Measurements from ENCODE around the gene IL10.

Gene IL10

DNA sequence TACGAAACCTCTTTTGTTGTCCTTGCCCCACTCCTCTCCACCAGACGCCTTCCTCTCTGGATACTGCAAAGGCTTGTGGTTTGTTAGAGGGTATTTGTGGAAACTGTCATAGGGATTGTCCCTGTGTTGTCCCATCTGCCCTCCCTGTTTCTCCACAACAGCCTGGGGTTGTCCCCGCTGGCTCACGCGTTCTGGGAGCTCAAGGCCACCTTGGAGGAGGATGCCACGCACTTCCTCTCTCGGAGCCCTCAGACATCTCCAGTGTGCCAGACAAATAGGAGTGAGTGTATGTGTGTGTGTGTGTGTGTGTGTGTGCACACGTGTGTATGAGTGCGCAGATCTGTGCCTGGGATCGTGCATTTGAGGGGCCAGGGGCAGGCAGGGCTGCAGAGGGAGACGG lies 39.3 kb downstream of the IL10 start:
- no peak for DNase-seq

DNA sequence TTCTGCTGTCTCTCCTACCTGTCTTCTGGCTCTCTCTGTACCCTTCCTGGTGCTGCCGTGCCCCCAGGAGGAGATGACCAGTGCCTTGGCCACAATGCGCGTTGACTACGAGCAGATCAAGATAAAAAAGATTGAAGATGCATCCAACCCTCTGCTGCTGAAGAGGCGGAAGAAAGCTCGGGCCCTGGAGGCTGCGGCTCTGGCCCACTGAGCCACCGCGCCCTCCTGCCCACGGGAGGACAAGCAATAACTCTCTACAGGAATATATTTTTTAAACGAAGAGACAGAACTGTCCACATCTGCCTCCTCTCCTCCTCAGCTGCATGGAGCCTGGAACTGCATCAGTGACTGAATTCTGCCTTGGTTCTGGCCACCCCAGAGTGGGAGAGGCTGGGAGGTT lies 39.8 kb downstream of the IL10 start:
- DNase-seq, result no peak

- no peak for DNase-seq
These were observed 42.8 kb downstream of the IL10 start for GRCh38 chr1:206729507-206729906.

- no peak for DNase-seq
These were observed 43.2 kb downstream of the IL10 start for GRCh38 chr1:206729050-206729449.

- no peak for DNase-seq
These were observed 43.7 kb downstream of the IL10 start for GRCh38 chr1:206728697-206728987.

GRCh38 chr1:206727981-206728696 lies 44.2 kb downstream of the IL10 start:
- no peak for DNase-seq

GRCh38 chr1:206725109-206725963 lies 47.0 kb downstream of the IL10 start:
- peak; percentile 47 for DNase-seq

DNA sequence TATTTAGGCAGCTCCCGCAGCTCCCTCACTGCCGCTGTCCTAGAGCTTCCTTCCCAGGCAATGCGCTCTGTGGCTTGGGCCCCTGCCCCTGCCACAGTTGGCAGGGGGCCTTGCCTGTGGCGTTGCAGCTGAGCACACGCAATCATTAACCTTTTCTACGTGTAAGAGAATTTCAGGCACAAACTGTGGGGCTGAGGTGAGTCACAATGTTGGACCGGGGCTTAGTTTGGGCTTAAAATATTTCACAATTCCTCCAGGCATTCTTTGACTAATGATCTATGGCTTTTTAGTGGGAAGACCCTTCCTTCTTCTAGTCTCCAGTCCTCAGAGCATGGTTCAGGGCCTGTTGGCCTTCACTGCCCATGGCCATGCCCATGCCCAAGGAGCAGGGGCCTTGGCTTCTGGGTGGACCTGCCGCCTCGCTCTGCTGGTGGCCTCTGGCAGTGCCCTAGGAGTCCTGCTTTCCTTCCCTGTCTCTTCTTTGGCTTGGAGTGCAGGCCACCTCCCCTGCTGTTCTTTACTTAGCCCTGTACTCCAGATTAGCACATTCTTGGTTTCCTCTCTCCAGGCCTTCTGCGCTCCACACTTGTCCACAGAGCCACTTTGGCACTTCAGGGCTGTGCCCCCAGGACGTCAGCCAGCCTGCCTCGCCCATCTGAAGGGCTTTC lies 48.4 kb downstream of the IL10 start:
- DNase-seq, result no peak

- DNase-seq, result peak; percentile 11
These were observed 48.9 kb downstream of the IL10 start for GRCh38 chr1:206723462-206723804.

DNA sequence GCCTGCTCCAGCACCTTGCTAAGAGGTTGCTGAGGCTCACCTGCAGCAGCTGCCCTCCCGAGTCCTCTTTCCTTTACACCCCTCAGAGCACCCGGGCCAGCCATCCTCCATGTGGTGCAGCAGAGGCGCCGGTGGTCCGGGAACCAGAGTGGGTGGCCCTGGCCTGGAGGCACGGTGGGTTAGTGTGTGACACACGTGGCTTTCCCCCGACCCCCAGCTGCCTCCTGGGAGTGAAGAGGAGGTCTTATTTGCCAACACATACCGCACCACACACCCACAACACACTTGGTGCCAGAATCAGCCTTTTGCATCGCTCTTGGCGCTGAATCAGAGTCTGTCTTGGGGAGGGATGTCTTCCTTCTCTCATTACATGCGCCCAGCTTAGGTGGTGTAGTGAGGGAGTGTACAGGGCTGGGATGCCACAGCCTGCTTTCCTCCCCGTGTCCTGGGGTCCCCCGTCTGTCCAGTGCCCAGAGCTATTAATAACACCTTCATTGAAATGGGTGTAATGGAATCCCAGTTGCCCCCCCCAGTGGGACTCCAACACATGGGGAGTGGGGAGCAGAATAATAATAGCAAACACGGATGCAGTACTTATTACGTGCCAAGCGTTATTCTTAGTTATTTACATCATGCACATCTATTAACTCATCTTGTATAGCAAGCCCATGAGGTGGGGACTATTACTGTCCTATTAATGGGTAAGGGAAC lies 49.4 kb downstream of the IL10 start:
- peak; percentile 28 for DNase-seq

- no peak for DNase-seq
These were observed 50.8 kb downstream of the IL10 start for GRCh38 chr1:206721454-206721853.

DNA sequence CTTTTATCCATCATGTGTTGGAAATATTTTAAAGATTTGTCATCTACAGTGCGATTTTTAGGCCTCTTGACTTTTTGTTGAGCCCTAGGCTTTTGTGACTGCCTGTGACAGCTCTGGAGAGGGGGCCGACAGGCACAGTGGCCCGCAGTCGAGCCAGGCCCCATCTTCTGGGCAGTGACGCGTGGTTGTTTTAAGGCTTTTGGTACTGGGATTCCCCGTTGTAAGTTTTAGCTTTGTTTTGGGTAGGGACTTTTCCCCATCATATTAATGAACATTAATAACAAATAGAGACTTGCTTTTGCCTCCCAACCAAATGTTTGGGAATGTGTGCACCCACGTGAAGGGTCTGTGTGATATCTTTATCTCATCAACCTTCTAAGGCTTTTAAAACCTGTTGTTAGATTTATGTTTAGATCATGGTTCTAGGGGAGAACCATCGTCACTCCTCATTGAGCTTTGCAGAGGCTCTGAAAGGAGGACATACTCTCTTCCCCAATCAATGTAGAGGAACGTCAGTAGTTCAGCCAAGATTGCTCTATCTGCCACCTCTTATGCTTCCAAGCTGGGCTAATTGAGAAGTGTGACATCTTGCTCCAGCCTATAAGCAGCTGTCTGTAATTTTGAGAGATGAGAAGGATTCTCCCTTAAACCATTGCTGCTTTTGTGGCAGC lies 53.0 kb downstream of the IL10 start:
- no peak for DNase-seq

- no peak for DNase-seq
These were observed 54.7 kb downstream of the IL10 start for GRCh38 chr1:206717674-206717989.

Measured in femur (tissue), 1 donor.